Suprapubic skin (tissue), 4 donors: ENCODE results near the gene SGK2. TPM values are rescaled to one million over a fixed set of nuclear protein-coding genes. Genes with fewer than 3 reads are reported as not detected.

Experiments
- DNase-seq, 2 donors: peaks; one replicate each; pipeline ENCODE4 v3.0.0-alpha.2; 2019; ENCODE audit warnings: low spot score in 2 of 2
- H3K27ac ChIP-seq: fragments of 200-600 bp; sonication (generic); one replicate; pipeline ENCODE4 v1.5.1; 2019
- H3K27me3 ChIP-seq: fragments of 200-600 bp; sonication (generic); one replicate; pipeline ENCODE4 v1.5.1; 2019
- H3K36me3 ChIP-seq: fragments of 200-600 bp; sonication (generic); one replicate; pipeline ENCODE4 v1.5.1; 2019
- H3K4me1 ChIP-seq: fragments of 200-600 bp; sonication (generic); one replicate; pipeline ENCODE4 v1.5.1; 2019
- H3K4me3 ChIP-seq: fragments of 200-600 bp; sonication (generic); one replicate; pipeline ENCODE4 v1.5.1; 2019; ENCODE audit warnings: mild to moderate bottlenecking
- H3K9me3 ChIP-seq: fragments of 200-600 bp; sonication (generic); one replicate; pipeline ENCODE4 v1.5.1; 2019
- EP300 ChIP-seq: sonication (generic); formaldehyde crosslinking; IDR thresholded peaks from one replicate; pipeline ENCODE4 v1.6.1; 2017; ENCODE audit warnings: antibody characterized with exemption
- POLR2A ChIP-seq, 2 donors: fragments of 450-650 bp; IDR thresholded peaks; one replicate each; pipeline ENCODE4 v1.6.1; 2017; ENCODE audit warnings: antibody characterized with exemption in 2 of 2, mild to moderate bottlenecking in 2 of 2, moderate library complexity in 2 of 2
- POLR2AphosphoS5 ChIP-seq, 3 donors: sonication (generic); formaldehyde crosslinking; IDR thresholded peaks; one replicate each; pipeline ENCODE4 v1.6.1; 2017; ENCODE audit warnings: antibody characterized with exemption in 3 of 3
- WGBS: methylation state at CpG from one replicate; pipeline ENCODE4 v1.1.5; 2018; 5-methylcytosine and 5-hydroxymethylcytosine counted together
- total RNA-seq, 4 donors: library from RNA; depleted of rRNA; stranded (reverse); fragments of >200 nt; gene quantifications; one replicate each; pipeline ENCODE4 v1.1.0, GENCODE V29; 2016
- TF ChIP-seq, protein P1 (sequence below), 2 donors: fragments of 200-600 bp in 1 of 2; fragments of 450-650 bp in 1 of 2; sonication (generic) in 1 of 2; IDR thresholded peaks; one replicate each; pipeline ENCODE4 v1.5.1; 2016 to 2019; ENCODE audit warnings: antibody characterized with exemption in 2 of 2, mild to moderate bottlenecking in 1 of 2, moderate library complexity in 1 of 2

SGK2 gene
- total RNA-seq, 4 donors from 2014 or later, result 6.9 to 18.2 (median 13.0) TPM

- Histone ChIP-seq H3K9me3 (no peaks in the 10 kb centered on the region), H3K4me1 (no peaks in the 10 kb centered on the region), H3K36me3 (peaks cover 4% of the 10 kb centered on the region), H3K27me3 (no peaks in the 10 kb centered on the region), H3K4me3 (no peak overlapping the region), H3K27ac (no peak overlapping the region)
- 94% methylated on average over 4 of the region's 4 CpGs for WGBS
- TF ChIP-seq POLR2A (IDR thresholded peaks at IDR 0.05), result no peak
- no peak for TF ChIP-seq EP300
- no peak for TF ChIP-seq POLR2AphosphoS5 (IDR thresholded peaks at IDR 0.05)
- TF ChIP-seq, protein P1, sequence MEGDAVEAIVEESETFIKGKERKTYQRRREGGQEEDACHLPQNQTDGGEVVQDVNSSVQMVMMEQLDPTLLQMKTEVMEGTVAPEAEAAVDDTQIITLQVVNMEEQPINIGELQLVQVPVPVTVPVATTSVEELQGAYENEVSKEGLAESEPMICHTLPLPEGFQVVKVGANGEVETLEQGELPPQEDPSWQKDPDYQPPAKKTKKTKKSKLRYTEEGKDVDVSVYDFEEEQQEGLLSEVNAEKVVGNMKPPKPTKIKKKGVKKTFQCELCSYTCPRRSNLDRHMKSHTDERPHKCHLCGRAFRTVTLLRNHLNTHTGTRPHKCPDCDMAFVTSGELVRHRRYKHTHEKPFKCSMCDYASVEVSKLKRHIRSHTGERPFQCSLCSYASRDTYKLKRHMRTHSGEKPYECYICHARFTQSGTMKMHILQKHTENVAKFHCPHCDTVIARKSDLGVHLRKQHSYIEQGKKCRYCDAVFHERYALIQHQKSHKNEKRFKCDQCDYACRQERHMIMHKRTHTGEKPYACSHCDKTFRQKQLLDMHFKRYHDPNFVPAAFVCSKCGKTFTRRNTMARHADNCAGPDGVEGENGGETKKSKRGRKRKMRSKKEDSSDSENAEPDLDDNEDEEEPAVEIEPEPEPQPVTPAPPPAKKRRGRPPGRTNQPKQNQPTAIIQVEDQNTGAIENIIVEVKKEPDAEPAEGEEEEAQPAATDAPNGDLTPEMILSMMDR (IDR thresholded peaks at IDR 0.05), result no peak
- no peak for DNase-seq
Observed at GRCh38 chr20:43545837-43546578, 12.8 kb upstream of the SGK2 start.

GRCh38 chr20:43548273-43548880 lies 10.4 kb upstream of the SGK2 start:
- DNase-seq, result peak in 1 of 2 donors; percentile 14
- Histone ChIP-seq H3K4me3 (no peak overlapping the region), H3K4me1 (no peaks in the 10 kb centered on the region), H3K27ac (no peak overlapping the region), H3K27me3 (no peaks in the 10 kb centered on the region), H3K9me3 (no peaks in the 10 kb centered on the region), H3K36me3 (peaks cover 4% of the 10 kb centered on the region)
- TF ChIP-seq EP300 (no peak), POLR2A (IDR thresholded peaks at IDR 0.05) (no peak), POLR2AphosphoS5 (IDR thresholded peaks at IDR 0.05) (no peak)
- TF ChIP-seq, protein P1 (IDR thresholded peaks at IDR 0.05), result no peak
- 78% methylated on average over 5 of the region's 5 CpGs for WGBS

DNA sequence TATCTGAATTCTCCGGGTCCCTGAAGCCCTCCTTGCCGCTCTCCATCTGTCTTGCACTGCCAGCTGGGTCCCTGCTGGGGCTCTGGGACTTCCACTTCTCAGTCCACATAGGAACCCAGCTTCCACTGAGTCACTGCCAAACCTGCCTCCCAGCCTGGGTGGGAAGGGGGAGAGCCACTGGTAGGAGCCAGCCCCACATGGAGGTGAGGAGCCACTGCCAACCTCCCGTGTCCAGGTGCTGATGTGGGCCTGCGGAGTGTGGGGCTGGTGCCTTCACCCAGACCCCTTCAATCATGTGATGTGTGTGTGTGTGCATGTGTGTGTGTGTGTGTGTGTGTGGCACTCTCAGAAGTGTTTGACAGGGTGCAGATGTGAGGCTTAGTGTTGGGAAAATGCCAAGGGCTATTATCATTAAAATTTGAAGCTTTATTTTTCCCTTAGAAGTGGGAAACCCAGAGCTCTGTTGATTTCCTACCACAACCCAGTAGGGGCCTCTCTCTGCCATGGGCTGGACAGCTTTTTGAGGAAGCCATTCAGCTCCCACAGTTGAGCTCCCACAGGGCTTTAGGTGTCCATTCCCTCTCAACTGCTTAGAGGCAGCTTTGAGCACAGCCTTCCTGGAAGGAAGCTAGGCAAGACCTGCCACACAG lies 9.3 kb upstream of the SGK2 start:
- Histone ChIP-seq H3K27me3 (no peaks in the 10 kb centered on the region), H3K27ac (no peak overlapping the region), H3K9me3 (no peaks in the 10 kb centered on the region), H3K4me1 (no peaks in the 10 kb centered on the region), H3K36me3 (peaks cover 4% of the 10 kb centered on the region), H3K4me3 (no peak overlapping the region)
- TF ChIP-seq, protein P1 (IDR thresholded peaks at IDR 0.05), result no peak
- TF ChIP-seq POLR2A (IDR thresholded peaks at IDR 0.05) (no peak), POLR2AphosphoS5 (IDR thresholded peaks at IDR 0.05) (no peak), EP300 (no peak)
- no peak for DNase-seq
- 76% methylated on average over 4 of the region's 4 CpGs for WGBS

GRCh38 chr20:43550456-43550855 lies 8.4 kb upstream of the SGK2 start:
- Histone ChIP-seq H3K4me3 (no peak overlapping the region), H3K27ac (no peak overlapping the region), H3K9me3 (no peaks in the 10 kb centered on the region), H3K36me3 (no peaks in the 10 kb centered on the region), H3K4me1 (no peaks in the 10 kb centered on the region), H3K27me3 (no peaks in the 10 kb centered on the region)
- no peak for TF ChIP-seq EP300
- TF ChIP-seq POLR2AphosphoS5 (IDR thresholded peaks at IDR 0.05), result no peak
- WGBS, result 94% methylated on average over 2 of the region's 2 CpGs
- no peak for DNase-seq

- no peak for DNase-seq
- 80% methylated on average over 3 of the region's 3 CpGs for WGBS
- Histone ChIP-seq H3K36me3 (no peaks in the 10 kb centered on the region), H3K27ac (no peak overlapping the region), H3K4me3 (no peak overlapping the region), H3K9me3 (no peaks in the 10 kb centered on the region), H3K27me3 (no peaks in the 10 kb centered on the region), H3K4me1 (no peaks in the 10 kb centered on the region)
- no peak for TF ChIP-seq POLR2AphosphoS5 (IDR thresholded peaks at IDR 0.05)
- no peak for TF ChIP-seq EP300
- TF ChIP-seq POLR2A (IDR thresholded peaks at IDR 0.05), result no peak
- TF ChIP-seq, protein P1 (IDR thresholded peaks at IDR 0.05), result no peak
Observed at GRCh38 chr20:43554369-43554768, 4.5 kb upstream of the SGK2 start.
